Astrocyte (in vitro differentiated cells and primary cell): ENCODE measurements around the gene PLCL1. TPM values are rescaled to one million over a fixed set of nuclear protein-coding genes. Genes with fewer than 3 reads are reported as not detected.

Experiments used
- DNase-seq: peaks from one replicate; pipeline ENCODE4 v3.0.0-alpha.2; 2010; ENCODE audit warnings: low read depth
- FAIRE-seq: peaks from 2 replicates; lab custom pipeline; 2011; peaks lifted over from hg19 to GRCh38; lab: Jason Lieb, UNC
- H2AFZ ChIP-seq: 2 replicates; pipeline ENCODE4 v1.6.0; 2012; ENCODE audit warnings: low read depth, low read length, inconsistent platforms
- H3K27ac ChIP-seq: 2 replicates; pipeline ENCODE4 v1.5.1; 2011; ENCODE audit warnings: low read depth, low read length, inconsistent platforms
- H3K27me3 ChIP-seq: 2 replicates; pipeline ENCODE4 v1.6.0; 2011; ENCODE audit warnings: low read length, inconsistent platforms; ENCODE audit not compliant: insufficient read depth
- H3K36me3 ChIP-seq: 2 replicates; pipeline ENCODE4 v1.5.1; 2011; ENCODE audit warnings: low read length, inconsistent platforms; ENCODE audit not compliant: insufficient read depth
- H3K4me1 ChIP-seq: 2 replicates; pipeline ENCODE4 v1.5.1; 2011; ENCODE audit warnings: low read length, inconsistent platforms; ENCODE audit not compliant: insufficient read depth
- H3K4me2 ChIP-seq: 2 replicates; pipeline ENCODE4 v1.6.0; 2012; ENCODE audit warnings: low read length, inconsistent platforms
- H3K4me3 ChIP-seq: 2 replicates; pipeline ENCODE4 v1.5.1; 2011; ENCODE audit warnings: low read depth, mild to moderate bottlenecking, low read length, inconsistent platforms; ENCODE audit not compliant: insufficient read depth
- H3K79me2 ChIP-seq: 2 replicates; pipeline ENCODE4 v1.6.0; 2012; ENCODE audit warnings: mild to moderate bottlenecking, low read length, inconsistent platforms; ENCODE audit not compliant: insufficient read depth
- H3K9ac ChIP-seq: 2 replicates; pipeline ENCODE4 v1.6.0; 2012; ENCODE audit warnings: mild to moderate bottlenecking, low read length, inconsistent platforms
- H3K9me3 ChIP-seq: 2 replicates; pipeline ENCODE4 v1.5.1; 2012; ENCODE audit warnings: low read depth, mild to moderate bottlenecking, low read length, inconsistent platforms; ENCODE audit not compliant: insufficient read depth
- H4K20me1 ChIP-seq: 2 replicates; pipeline ENCODE4 v1.6.0; 2012; ENCODE audit warnings: low read length, inconsistent platforms; ENCODE audit not compliant: insufficient read depth
- H3K27ac Mint-ChIP-seq: one replicate; pipeline ENCODE4 v1.8.0; 2021; ENCODE audit warnings: mild to moderate bottlenecking, mixed read lengths; ENCODE audit not compliant: unreplicated experiment
- H3K27me3 Mint-ChIP-seq: one replicate; pipeline ENCODE4 v1.8.0; 2021; ENCODE audit warnings: low read depth, mixed read lengths; ENCODE audit not compliant: unreplicated experiment
- H3K36me3 Mint-ChIP-seq: one replicate; pipeline ENCODE4 v1.8.0; 2021; ENCODE audit warnings: low read depth, mixed read lengths; ENCODE audit not compliant: unreplicated experiment
- H3K4me1 Mint-ChIP-seq: one replicate; pipeline ENCODE4 v1.8.0; 2021; ENCODE audit warnings: low read depth, mixed read lengths; ENCODE audit not compliant: unreplicated experiment
- H3K4me3 Mint-ChIP-seq: one replicate; pipeline ENCODE4 v1.8.0; 2021; ENCODE audit warnings: mild to moderate bottlenecking, moderate library complexity, mixed read lengths; ENCODE audit not compliant: unreplicated experiment
- H3K9me3 Mint-ChIP-seq: one replicate; pipeline ENCODE4 v1.8.0; 2021; ENCODE audit warnings: mild to moderate bottlenecking, mixed read lengths; ENCODE audit not compliant: unreplicated experiment
- CTCF ChIP-seq: IDR thresholded peaks from 2 replicates; pipeline ENCODE4 v1.5.1; 2011; ENCODE audit warnings: low read depth, mild to moderate bottlenecking, inconsistent platforms, low read length, moderate library complexity; ENCODE audit not compliant: insufficient read depth
- EZH2 ChIP-seq: IDR thresholded peaks from 2 replicates; pipeline ENCODE4 v1.6.1; 2012; ENCODE audit warnings: mild to moderate bottlenecking, low read length, inconsistent platforms; ENCODE audit not compliant: insufficient read depth
- total RNA-seq: library from RNA; stranded (reverse); gene quantifications from 2 replicates; pipeline ENCODE4 v1.2.1, GENCODE V29; 2021

PLCL1 gene
- total RNA-seq, 1 donor from 2014 or later: 0.84 TPM

GRCh38 chr2:198136142-198136541, 331.7 kb downstream of the PLCL1 start:
- Mint-ChIP-seq H3K4me3 (no peak overlapping the region), H3K9me3 (no peaks in the 10 kb centered on the region), H3K36me3 (no peaks in the 10 kb centered on the region), H3K4me1 (no peaks in the 10 kb centered on the region), H3K27me3 (peaks cover 10% of the 10 kb centered on the region), H3K27ac (no peak overlapping the region)
- Histone ChIP-seq H3K79me2 (no peaks in the 10 kb centered on the region), H3K4me3 (no peak overlapping the region), H3K4me2 (no peak overlapping the region), H3K9me3 (no peaks in the 10 kb centered on the region), H2AFZ (no peak overlapping the region), H3K36me3 (no peaks in the 10 kb centered on the region), H4K20me1 (no peaks in the 10 kb centered on the region), H3K9ac (no peak overlapping the region), H3K27me3 (no peaks in the 10 kb centered on the region), H3K4me1 (no peaks in the 10 kb centered on the region), H3K27ac (no peak overlapping the region)
- FAIRE-seq: no peak
- TF ChIP-seq EZH2 (no peak), CTCF (no peak)
- DNase-seq: no peak

GRCh38 chr2:198137733-198138132, 333.3 kb downstream of the PLCL1 start:
- H3K27ac ChIP-seq: no peak overlapping the region
- no peaks in the 10 kb centered on the region for H3K9me3 ChIP-seq
- H3K9me3 Mint-ChIP-seq: no peaks in the 10 kb centered on the region
- H3K27ac Mint-ChIP-seq: no peak overlapping the region
- H3K4me1 Mint-ChIP-seq: peaks cover 2% of the 10 kb centered on the region
- no peaks in the 10 kb centered on the region for H3K36me3 ChIP-seq
- H3K9ac ChIP-seq: no peak overlapping the region
- FAIRE-seq (no peak), DNase-seq (no peak)
- no peak for TF ChIP-seq CTCF
- no peak for TF ChIP-seq EZH2
- no peaks in the 10 kb centered on the region for H3K36me3 Mint-ChIP-seq
- H3K4me2 ChIP-seq: no peak overlapping the region
- no peak overlapping the region for H2AFZ ChIP-seq
- H4K20me1 ChIP-seq: no peaks in the 10 kb centered on the region
- H3K4me3 ChIP-seq: no peak overlapping the region
- no peaks in the 10 kb centered on the region for H3K4me1 ChIP-seq
- no peaks in the 10 kb centered on the region for H3K27me3 Mint-ChIP-seq
- no peaks in the 10 kb centered on the region for H3K27me3 ChIP-seq
- H3K79me2 ChIP-seq: no peaks in the 10 kb centered on the region
- H3K4me3 Mint-ChIP-seq: no peak overlapping the region

GRCh38 chr2:198141726-198142125, 337.3 kb downstream of the PLCL1 start:
- TF ChIP-seq CTCF (no peak), EZH2 (no peak)
- Mint-ChIP-seq H3K36me3 (no peaks in the 10 kb centered on the region), H3K4me1 (peaks cover 2% of the 10 kb centered on the region), H3K4me3 (no peak overlapping the region), H3K27ac (no peak overlapping the region), H3K27me3 (no peaks in the 10 kb centered on the region), H3K9me3 (no peaks in the 10 kb centered on the region)
- H3K9ac ChIP-seq: no peak overlapping the region
- H3K4me2 ChIP-seq: no peak overlapping the region
- FAIRE-seq: no peak
- no peak overlapping the region for H3K27ac ChIP-seq
- H3K27me3 ChIP-seq: no peaks in the 10 kb centered on the region
- H3K9me3 ChIP-seq: no peaks in the 10 kb centered on the region
- H4K20me1 ChIP-seq: no peaks in the 10 kb centered on the region
- H3K4me1 ChIP-seq: no peaks in the 10 kb centered on the region
- H3K36me3 ChIP-seq: no peaks in the 10 kb centered on the region
- no peak overlapping the region for H3K4me3 ChIP-seq
- H2AFZ ChIP-seq: no peak overlapping the region
- no peak for DNase-seq
- no peaks in the 10 kb centered on the region for H3K79me2 ChIP-seq
